ENCODE measurements around the gene SLC35F2.
"Not testable (repeated sequence)": the region's sequence is repeated elsewhere in the genome, so short reads cannot be mapped to it uniquely, and the experiment has no call there.

Gene SLC35F2

DNA sequence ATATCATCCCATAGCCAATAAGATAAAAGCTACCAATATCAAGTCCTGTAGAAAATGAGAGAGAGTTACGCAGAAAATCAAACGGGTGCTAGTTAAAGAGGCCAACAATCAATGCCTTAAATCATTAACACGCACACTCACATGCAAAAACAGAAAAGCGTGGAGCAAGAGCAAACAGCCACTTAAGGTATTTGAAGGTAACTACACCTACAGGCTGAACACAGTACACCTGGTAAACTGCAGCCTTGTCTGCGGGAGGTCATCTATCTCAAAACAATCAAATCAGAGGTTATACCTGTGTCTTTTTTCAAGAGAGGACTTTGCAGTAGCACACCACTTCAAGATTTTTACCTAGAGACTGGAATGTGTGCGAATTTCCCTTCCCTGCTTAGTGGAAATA is 23.6 kb downstream of the SLC35F2 start:
- ATAC-seq = no peak
- TF ChIP-seq GLIS3 (CRISPR knock-in tag; IDR thresholded peaks at IDR 0.05) (no peak), ZFP30 (CRISPR knock-in tag; IDR thresholded peaks at IDR 0.05) (no peak)

DNA sequence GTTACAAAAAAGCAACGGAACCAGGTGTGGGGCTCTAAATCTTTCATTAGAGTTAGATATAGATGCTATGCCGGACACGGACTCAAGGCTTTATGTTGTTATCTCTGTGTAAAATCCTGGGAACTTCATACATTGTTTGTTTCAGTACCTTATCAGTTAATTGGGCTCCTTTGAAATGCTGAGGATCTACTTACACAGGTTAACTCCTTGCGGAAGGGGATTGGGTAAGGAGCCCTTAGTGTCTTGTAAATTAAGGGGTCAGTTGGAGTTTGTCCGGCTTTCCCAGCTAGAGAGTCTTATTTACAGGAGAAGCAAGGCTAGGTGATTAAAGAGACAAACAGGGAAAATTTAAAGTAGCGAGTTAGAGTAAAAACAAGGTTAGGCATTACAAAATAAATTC is 24.7 kb downstream of the SLC35F2 start:
- ATAC-seq = not testable (repeated sequence)

DNA sequence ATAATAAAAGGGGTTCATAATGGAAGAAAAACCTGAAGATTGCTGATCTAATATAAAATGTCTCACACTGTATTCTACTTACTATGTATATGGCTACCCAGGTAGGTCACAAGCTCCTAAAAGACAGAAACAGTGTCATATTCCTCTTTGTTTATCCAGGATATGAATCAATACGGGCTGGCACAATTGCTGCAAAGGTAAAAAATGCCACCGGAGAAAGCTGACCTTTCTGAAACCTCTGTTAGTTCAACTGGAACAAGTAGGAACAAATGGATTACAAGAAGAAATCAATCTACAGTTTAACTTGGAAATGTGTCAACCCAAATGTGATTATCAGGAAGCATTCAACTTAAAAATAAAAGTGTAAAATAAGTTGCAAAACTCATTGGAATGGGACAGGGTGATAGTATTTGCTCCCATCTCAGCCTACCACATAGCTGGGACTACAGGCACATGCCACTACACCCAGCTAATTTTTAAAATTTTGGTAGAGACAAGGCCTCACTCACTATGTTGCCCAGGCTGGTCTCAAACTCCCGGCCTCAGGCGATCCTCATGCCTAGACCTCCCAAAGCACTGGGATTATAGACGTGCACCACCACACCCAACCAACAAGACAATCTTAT is 27.6 kb downstream of the SLC35F2 start:
- ATAC-seq = no peak
- TF ChIP-seq ARNTL (CRISPR knock-in tag; IDR thresholded peaks at IDR 0.05; ENCODE audit: borderline replicate concordance, low read depth) = no peak
- no peak for TF ChIP-seq SNAI2 (CRISPR knock-in tag; IDR thresholded peaks at IDR 0.05)
- TF ChIP-seq ISL1 (CRISPR knock-in tag; IDR thresholded peaks at IDR 0.05) = no peak
- TF ChIP-seq, protein P1, sequence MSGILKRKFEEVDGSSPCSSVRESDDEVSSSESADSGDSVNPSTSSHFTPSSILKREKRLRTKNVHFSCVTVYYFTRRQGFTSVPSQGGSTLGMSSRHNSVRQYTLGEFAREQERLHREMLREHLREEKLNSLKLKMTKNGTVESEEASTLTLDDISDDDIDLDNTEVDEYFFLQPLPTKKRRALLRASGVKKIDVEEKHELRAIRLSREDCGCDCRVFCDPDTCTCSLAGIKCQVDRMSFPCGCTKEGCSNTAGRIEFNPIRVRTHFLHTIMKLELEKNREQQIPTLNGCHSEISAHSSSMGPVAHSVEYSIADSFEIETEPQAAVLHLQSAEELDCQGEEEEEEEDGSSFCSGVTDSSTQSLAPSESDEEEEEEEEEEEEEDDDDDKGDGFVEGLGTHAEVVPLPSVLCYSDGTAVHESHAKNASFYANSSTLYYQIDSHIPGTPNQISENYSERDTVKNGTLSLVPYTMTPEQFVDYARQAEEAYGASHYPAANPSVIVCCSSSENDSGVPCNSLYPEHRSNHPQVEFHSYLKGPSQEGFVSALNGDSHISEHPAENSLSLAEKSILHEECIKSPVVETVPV (CRISPR knock-in tag; IDR thresholded peaks at IDR 0.05) = no peak
- TF ChIP-seq RARB (CRISPR knock-in tag; IDR thresholded peaks at IDR 0.05) = no peak
- no peak for TF ChIP-seq BACH2 (CRISPR knock-in tag; IDR thresholded peaks at IDR 0.05; ENCODE audit: borderline replicate concordance)

DNA sequence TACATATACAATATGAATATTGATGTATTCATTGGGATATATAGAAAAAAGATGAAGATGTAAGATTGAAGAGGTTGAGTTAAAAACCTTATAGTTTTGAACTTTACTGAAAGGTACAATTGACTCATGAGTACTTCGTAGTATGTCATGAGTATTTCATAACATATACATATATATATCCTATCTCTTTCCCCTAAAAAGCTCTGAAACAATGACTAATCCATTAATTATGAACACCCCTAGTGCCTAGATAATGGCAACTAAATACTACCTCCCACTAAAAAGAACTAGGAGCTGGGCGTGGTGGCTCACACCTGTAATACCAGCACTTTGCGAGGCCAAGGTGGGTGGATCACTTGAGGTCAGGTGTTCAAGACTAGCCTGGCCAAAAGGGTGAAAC is 31.5 kb downstream of the SLC35F2 start:
- no peak for ATAC-seq
- TF ChIP-seq SNAI2 (CRISPR knock-in tag; IDR thresholded peaks at IDR 0.05) = no peak
- no peak for TF ChIP-seq OSR1 (CRISPR knock-in tag; IDR thresholded peaks at IDR 0.05)
- no peak for TF ChIP-seq ZFP30 (CRISPR knock-in tag; IDR thresholded peaks at IDR 0.05)

DNA sequence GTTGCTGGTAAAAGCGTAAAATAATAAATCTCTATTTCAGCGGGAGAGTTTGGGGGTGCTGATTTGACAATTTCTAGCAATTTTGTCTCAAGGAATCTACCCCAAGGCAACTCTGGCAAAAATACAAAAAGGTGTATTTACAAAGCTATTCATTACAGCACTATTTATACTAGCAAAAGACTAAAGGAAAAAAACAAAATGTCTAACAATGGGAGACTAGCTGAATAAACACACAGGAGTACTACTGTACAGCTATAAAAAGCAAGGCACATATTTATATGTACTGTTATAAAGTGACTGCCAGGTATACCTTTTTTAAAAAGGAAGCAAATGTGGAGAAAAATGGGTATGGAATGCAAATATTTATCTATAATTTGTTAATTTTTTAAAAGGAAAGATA is 32.7 kb downstream of the SLC35F2 start:
- no peak for ATAC-seq
- no peak for TF ChIP-seq TCF4 (CRISPR knock-in tag; IDR thresholded peaks at IDR 0.05; ENCODE audit: borderline replicate concordance)
- TF ChIP-seq ZFP3 (CRISPR knock-in tag; IDR thresholded peaks at IDR 0.05) = no peak
- no peak for TF ChIP-seq SNAI2 (CRISPR knock-in tag; IDR thresholded peaks at IDR 0.05)
- no peak for TF ChIP-seq ARNTL (CRISPR knock-in tag; IDR thresholded peaks at IDR 0.05; ENCODE audit: borderline replicate concordance, low read depth)
- TF ChIP-seq, protein P1 (CRISPR knock-in tag; IDR thresholded peaks at IDR 0.05) = no peak
- TF ChIP-seq RARB (CRISPR knock-in tag; IDR thresholded peaks at IDR 0.05) = no peak
- TF ChIP-seq GLIS3 (CRISPR knock-in tag; IDR thresholded peaks at IDR 0.05) = no peak
- TF ChIP-seq OSR1 (CRISPR knock-in tag; IDR thresholded peaks at IDR 0.05) = no peak

DNA sequence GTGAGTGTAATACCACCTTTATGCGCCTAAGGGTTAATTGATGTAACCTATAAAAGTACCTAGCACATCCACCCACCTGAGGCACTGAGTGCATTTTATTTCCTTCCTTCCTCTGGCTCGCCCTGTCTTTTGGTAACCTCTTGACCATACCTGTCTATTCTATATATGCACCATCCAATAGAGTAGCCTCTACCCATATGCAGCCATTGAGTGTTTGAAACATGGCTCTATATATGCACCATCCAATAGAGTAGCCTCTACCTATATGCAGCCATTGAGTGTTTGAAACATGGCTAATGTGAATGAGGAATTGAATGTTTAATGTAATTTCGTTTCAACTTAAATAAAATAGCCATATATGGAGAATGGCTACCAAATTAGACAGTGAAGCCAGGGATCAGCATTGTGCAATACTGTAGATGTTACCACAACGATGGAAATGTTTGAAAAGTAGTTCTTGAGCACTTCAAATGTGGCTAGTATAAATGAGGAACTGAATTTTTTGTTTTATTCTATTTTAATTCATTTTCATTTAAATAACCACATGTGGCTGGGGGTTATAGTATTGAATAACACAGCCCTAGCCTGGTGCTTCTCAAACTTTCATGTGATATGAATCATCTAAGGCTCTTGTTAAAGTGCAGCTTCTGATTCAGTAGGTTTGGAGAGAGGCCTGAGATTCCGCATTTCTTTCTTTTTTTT is 33.8 kb downstream of the SLC35F2 start:
- TF ChIP-seq TOX (CRISPR knock-in tag; IDR thresholded peaks at IDR 0.05; ENCODE audit: borderline replicate concordance) = no peak
- no peak for TF ChIP-seq GLIS3 (CRISPR knock-in tag; IDR thresholded peaks at IDR 0.05)
- TF ChIP-seq SNAI2 (CRISPR knock-in tag; IDR thresholded peaks at IDR 0.05) = no peak
- no peak for TF ChIP-seq BACH2 (CRISPR knock-in tag; IDR thresholded peaks at IDR 0.05; ENCODE audit: borderline replicate concordance)
- TF ChIP-seq ZNF8 (CRISPR knock-in tag; IDR thresholded peaks at IDR 0.05) = no peak
- ATAC-seq = peak; percentile 61

DNA sequence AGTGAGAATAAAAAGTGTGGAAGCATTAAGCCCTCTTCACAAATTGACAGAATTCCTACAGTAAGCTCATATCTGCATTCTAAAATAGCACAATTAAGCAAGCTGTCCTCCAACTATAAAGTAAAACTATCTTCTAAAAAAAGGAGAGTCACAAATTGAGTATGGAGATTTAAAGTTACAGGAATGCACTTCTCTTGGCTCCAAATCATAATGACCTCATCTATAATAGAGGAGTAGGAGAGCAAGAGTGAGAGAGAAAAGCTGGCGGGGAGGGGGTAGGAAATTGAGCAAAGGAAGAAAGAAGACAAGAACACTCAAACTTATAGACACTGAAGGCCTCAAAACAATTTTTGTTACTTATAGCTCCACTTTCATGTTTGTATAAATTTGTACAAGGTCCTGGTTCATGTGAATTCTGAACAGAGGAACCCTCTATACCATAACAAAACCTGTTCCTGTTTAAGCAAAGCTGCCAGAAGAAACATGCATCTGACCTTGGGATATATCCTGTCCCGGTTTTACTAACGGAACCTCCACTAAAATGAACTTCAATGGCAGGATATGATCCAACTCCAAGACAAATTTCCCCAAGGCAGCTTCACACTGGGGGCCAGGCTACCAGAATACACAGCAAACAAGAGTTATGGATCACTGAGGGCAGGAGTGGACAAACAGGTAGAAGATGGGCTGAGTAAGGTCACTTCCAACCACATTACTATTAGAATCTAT is 37.2 kb downstream of the SLC35F2 start:
- peak; percentile 70 for ATAC-seq

More for the DNA sequence above, 37.2 kb downstream of the SLC35F2 start:
- TF ChIP-seq PPARA (CRISPR knock-in tag; IDR thresholded peaks at IDR 0.05; ENCODE audit: borderline replicate concordance) = no peak
- TF ChIP-seq ZNF565 (CRISPR knock-in tag; conservative IDR thresholded peaks at IDR 0.05; ENCODE audit: low read depth) = no peak
- TF ChIP-seq ESRRG (CRISPR knock-in tag; IDR thresholded peaks at IDR 0.05) = no peak
- TF ChIP-seq TOX (CRISPR knock-in tag; IDR thresholded peaks at IDR 0.05; ENCODE audit: borderline replicate concordance) = no peak
- 0 out of 2 replicates have a peak, but pooled peaks have one; percentile 24 for TF ChIP-seq ZFP3 (CRISPR knock-in tag; IDR thresholded peaks at IDR 0.05)
- TF ChIP-seq ISL1 (CRISPR knock-in tag; IDR thresholded peaks at IDR 0.05) = peak; percentile 77
- TF ChIP-seq ZNF8 (CRISPR knock-in tag; IDR thresholded peaks at IDR 0.05) = no peak
- no peak for TF ChIP-seq ZC3H10 (CRISPR knock-in tag; IDR thresholded peaks at IDR 0.05)
- TF ChIP-seq, protein P2, sequence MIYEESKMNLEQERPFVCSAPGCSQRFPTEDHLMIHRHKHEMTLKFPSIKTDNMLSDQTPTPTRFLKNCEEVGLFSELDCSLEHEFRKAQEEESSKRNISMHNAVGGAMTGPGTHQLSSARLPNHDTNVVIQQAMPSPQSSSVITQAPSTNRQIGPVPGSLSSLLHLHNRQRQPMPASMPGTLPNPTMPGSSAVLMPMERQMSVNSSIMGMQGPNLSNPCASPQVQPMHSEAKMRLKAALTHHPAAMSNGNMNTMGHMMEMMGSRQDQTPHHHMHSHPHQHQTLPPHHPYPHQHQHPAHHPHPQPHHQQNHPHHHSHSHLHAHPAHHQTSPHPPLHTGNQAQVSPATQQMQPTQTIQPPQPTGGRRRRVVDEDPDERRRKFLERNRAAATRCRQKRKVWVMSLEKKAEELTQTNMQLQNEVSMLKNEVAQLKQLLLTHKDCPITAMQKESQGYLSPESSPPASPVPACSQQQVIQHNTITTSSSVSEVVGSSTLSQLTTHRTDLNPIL (CRISPR knock-in tag; IDR thresholded peaks at IDR 0.05; ENCODE audit: low read depth) = peak; percentile 49; the same call in 1 of the 2 replicates
- no peak for TF ChIP-seq SNAI2 (CRISPR knock-in tag; IDR thresholded peaks at IDR 0.05)

Data from SK-N-SH treated with all-trans-retinoic acid at 6 μM for 48 hours (cell line).